Measurements from ENCODE around the gene VPS11. TPM values are rescaled to one million over a fixed set of nuclear protein-coding genes. Genes with fewer than 3 reads are reported as not detected.

The VPS11 gene
- total RNA-seq, 1 donor from 2014 or later = 36.3 TPM

GRCh38 chr11:119048644-119049043, 19.0 kb upstream of the VPS11 start:
- no peak for DNase-seq (ENCODE audit: low spot score, unreplicated experiment)
- TF ChIP-seq CTCF (IDR thresholded peaks at IDR 0.05; ENCODE audit: unreplicated experiment) = no peak
- Mint-ChIP-seq H3K36me3 (ENCODE audit: insufficient read depth) (peaks cover 33% of the 10 kb centered on the region), H3K4me3 (ENCODE audit: low read depth) (no peak overlapping the region), H3K4me1 (ENCODE audit: low read depth) (no peaks in the 10 kb centered on the region), H3K27ac (no peak overlapping the region), H3K27me3 (no peaks in the 10 kb centered on the region), H3K9me3 (ENCODE audit: low read depth) (no peaks in the 10 kb centered on the region)

- H3K9me3 Mint-ChIP-seq (ENCODE audit: low read depth) = no peaks in the 10 kb centered on the region
Measured at GRCh38 chr11:119049081-119049480, 18.5 kb upstream of the VPS11 start.

GRCh38 chr11:119051440-119052162, 16.0 kb upstream of the VPS11 start:
- H3K9me3 Mint-ChIP-seq (ENCODE audit: low read depth) = no peaks in the 10 kb centered on the region
- H3K4me1 Mint-ChIP-seq (ENCODE audit: low read depth) = peaks cover 8% of the 10 kb centered on the region
- TF ChIP-seq CTCF (IDR thresholded peaks at IDR 0.05; ENCODE audit: unreplicated experiment) = no peak
- H3K4me3 Mint-ChIP-seq (ENCODE audit: low read depth) = no peak overlapping the region
- peaks cover 32% of the 10 kb centered on the region for H3K36me3 Mint-ChIP-seq (ENCODE audit: insufficient read depth)
- H3K27me3 Mint-ChIP-seq = no peaks in the 10 kb centered on the region
- H3K27ac Mint-ChIP-seq = no peak overlapping the region
- DNase-seq (ENCODE audit: low spot score, unreplicated experiment) = no peak

More at GRCh38 chr11:119049081-119049480, 18.5 kb upstream of the VPS11 start:
- no peak overlapping the region for H3K27ac Mint-ChIP-seq
- TF ChIP-seq CTCF (IDR thresholded peaks at IDR 0.05; ENCODE audit: unreplicated experiment) = no peak
- H3K27me3 Mint-ChIP-seq = no peaks in the 10 kb centered on the region
- H3K4me3 Mint-ChIP-seq (ENCODE audit: low read depth) = no peak overlapping the region
- H3K36me3 Mint-ChIP-seq (ENCODE audit: insufficient read depth) = peaks cover 37% of the 10 kb centered on the region
- no peak for DNase-seq (ENCODE audit: low spot score, unreplicated experiment)
- no peaks in the 10 kb centered on the region for H3K4me1 Mint-ChIP-seq (ENCODE audit: low read depth)

- Mint-ChIP-seq H3K4me1 (ENCODE audit: low read depth) (peaks cover 8% of the 10 kb centered on the region), H3K4me3 (ENCODE audit: low read depth) (no peak overlapping the region), H3K36me3 (ENCODE audit: insufficient read depth) (peaks cover 30% of the 10 kb centered on the region), H3K27ac (no peak overlapping the region), H3K27me3 (no peaks in the 10 kb centered on the region), H3K9me3 (ENCODE audit: low read depth) (no peaks in the 10 kb centered on the region)
- TF ChIP-seq CTCF (IDR thresholded peaks at IDR 0.05; ENCODE audit: unreplicated experiment) = no peak
- no peak for DNase-seq (ENCODE audit: low spot score, unreplicated experiment)
Measured at GRCh38 chr11:119052163-119052814, 15.3 kb upstream of the VPS11 start.

GRCh38 chr11:119054418-119054817, 13.2 kb upstream of the VPS11 start:
- Mint-ChIP-seq H3K9me3 (ENCODE audit: low read depth) (no peaks in the 10 kb centered on the region), H3K36me3 (ENCODE audit: insufficient read depth) (peaks cover 20% of the 10 kb centered on the region), H3K4me3 (ENCODE audit: low read depth) (peak overlapping the region; percentile 47), H3K27me3 (no peaks in the 10 kb centered on the region), H3K4me1 (ENCODE audit: low read depth) (peaks cover 20% of the 10 kb centered on the region), H3K27ac (no peak overlapping the region)
- no peak for TF ChIP-seq CTCF (IDR thresholded peaks at IDR 0.05; ENCODE audit: unreplicated experiment)
- no peak for DNase-seq (ENCODE audit: low spot score, unreplicated experiment)

All from progenitor cell of endocrine pancreas (in vitro differentiated cells).